K562 (cell line): ENCODE measurements around the gene SLC36A1. TPM values are rescaled to one million over a fixed set of nuclear protein-coding genes. Genes with fewer than 3 reads are reported as not detected.

ENCODE experiments used
- BDP1 ChIP-seq: IDR thresholded peaks from 3 replicates; pipeline ENCODE4 v1.6.1; 2011; ENCODE audit not compliant: insufficient read length, insufficient read depth
- BRD4 ChIP-seq: fragments of 200-600 bp; sonication (generic); IDR thresholded peaks from 2 replicates; pipeline ENCODE4 v1.6.1; 2017; ENCODE audit warnings: inconsistent platforms
- CHAMP1 ChIP-seq: fragments of 450-650 bp; IDR thresholded peaks from 2 replicates; pipeline ENCODE4 v1.6.1; 2016; ENCODE audit warnings: mild to moderate bottlenecking
- CHD1 ChIP-seq: fragments of 200-600 bp; sonication (generic); IDR thresholded peaks from one replicate; pipeline ENCODE4 v1.6.1; 2012; ENCODE audit warnings: mild to moderate bottlenecking, moderate library complexity, low read length, inconsistent platforms
- ELK3 ChIP-seq: fragments of 450-650 bp; formaldehyde crosslinking; IDR thresholded peaks from 2 replicates; pipeline ENCODE4 v1.4.0; 2020; ENCODE audit warnings: mild to moderate bottlenecking
- ESRRA ChIP-seq: fragments of 450-650 bp; IDR thresholded peaks from 2 replicates; pipeline ENCODE4 v1.6.1; 2014; ENCODE audit warnings: low read depth, mild to moderate bottlenecking, moderate library complexity, borderline replicate concordance
- HMG20B ChIP-seq: fragments of 250-450 bp; sonication (Bioruptor Pico); IDR thresholded peaks from 2 replicates; pipeline ENCODE4 v1.5.0; 2021; ENCODE audit warnings: mild to moderate bottlenecking
- MBD1 ChIP-seq: fragments of 250-450 bp; sonication (Bioruptor Pico); IDR thresholded peaks from 2 replicates; pipeline ENCODE4 v1.8.0; 2022; ENCODE audit warnings: inconsistent platforms
- MCM3 ChIP-seq: fragments of 450-650 bp; IDR thresholded peaks from 2 replicates; pipeline ENCODE4 v1.6.1; 2016
- MXD1 ChIP-seq: fragments of 250-450 bp; sonication (Bioruptor Pico); IDR thresholded peaks from 2 replicates; pipeline ENCODE4 v1.8.0; 2021; ENCODE audit warnings: borderline replicate concordance, mild to moderate bottlenecking, moderate library complexity; ENCODE audit not compliant: poor library complexity, severe bottlenecking
- NBN ChIP-seq: fragments of 450-650 bp; IDR thresholded peaks from 2 replicates; pipeline ENCODE4 v1.6.1; 2016; ENCODE audit warnings: low read depth, mild to moderate bottlenecking
- PHF21A ChIP-seq: fragments of 450-650 bp; IDR thresholded peaks from 2 replicates; pipeline ENCODE4 v1.6.1; 2017; ENCODE audit warnings: low read depth, borderline replicate concordance
- PRDM10 ChIP-seq: fragments of 450-650 bp; IDR thresholded peaks from 2 replicates; pipeline ENCODE4 v1.6.1; 2018; ENCODE audit not compliant: partially characterized antibody
- RAD21 ChIP-seq, 2 experiments: fragments of 250-450 bp in 1 of 2; fragments of 450-650 bp in 1 of 2; sonication (Bioruptor Pico) in 1 of 2; formaldehyde crosslinking in 1 of 2; IDR thresholded peaks in 1 of 2; conservative IDR thresholded peaks in 1 of 2; 2 replicates each; pipeline versions ENCODE4 v1.4.0 to v1.8.0; 2020 to 2022; ENCODE audit warnings: mild to moderate bottlenecking in 2 of 2, moderate library complexity in 1 of 2
- RBM34 ChIP-seq: fragments of 200-400 bp; formaldehyde crosslinking; IDR thresholded peaks from 2 replicates; pipeline ENCODE4 v1.6.1; 2018; ENCODE audit warnings: low read length, borderline replicate concordance; ENCODE audit not compliant: insufficient read depth
- SP2 ChIP-seq: IDR thresholded peaks from 2 replicates; pipeline ENCODE4 v1.6.1; 2011; ENCODE audit warnings: mild to moderate bottlenecking, low read depth, low read length, moderate library complexity; ENCODE audit not compliant: poor library complexity, severe bottlenecking; ENCODE audit errors: extremely low read depth
- STAG1 ChIP-seq: sonication (generic); formaldehyde crosslinking; IDR thresholded peaks from 2 replicates; pipeline ENCODE4 v1.5.0; 2020; ENCODE audit warnings: missing genetic modification reagents, borderline replicate concordance
- STAT5B ChIP-seq: fragments of 250-450 bp; sonication (Bioruptor Pico); IDR thresholded peaks from 2 replicates; pipeline ENCODE4 v1.8.0; 2021; ENCODE audit warnings: mild to moderate bottlenecking, inconsistent platforms
- U2AF1 ChIP-seq: fragments of 200-400 bp; formaldehyde crosslinking; optimal IDR thresholded peaks from 2 replicates; pipeline ENCODE3; 2017; ENCODE audit warnings: mild to moderate bottlenecking, low read depth, low read length, moderate library complexity
- polyA plus RNA-seq, 8 experiments: library from polyadenylated mRNA; depleted of rRNA in 4 of 8; stranded (reverse) in 5 of 8; unstranded in 3 of 8; fragments of >200 nt; fragmentation: Nextera tagmentation in 2 of 8; fragmentation: Illumina TruSeq in 1 of 8; extraction: Ambion mirVana in 2 of 8; extraction: Trizol in 1 of 8; gene quantifications; 2 replicates each; pipeline versions ENCODE4 v1.2.1 to v1.2.3, GENCODE V29; 2011 to 2014; ENCODE audit warnings: inconsistent platforms in 1 of 8, missing spikeins in 1 of 8
- total RNA-seq, 7 experiments: library from RNA; depleted of rRNA in 6 of 7; stranded (reverse); fragments of >200 nt in 6 of 7; fragmentation: Illumina TruSeq in 2 of 7; extraction: Trizol in 2 of 7; gene quantifications; 2 replicates each; pipeline versions ENCODE4 v1.2.1 to v1.2.3, GENCODE V29; 2011 to 2021; ENCODE audit warnings: low replicate concordance in 1 of 7

The SLC36A1 gene
- total and polyA plus RNA-seq, 9 of the 15 experiments (the other 6 are each of a cell fraction or from before 2014, with no cell fraction given): 1.6 to 8.4 (median 4.6) TPM

GRCh38 chr5:151523335-151523734 lies 75.9 kb downstream of the SLC36A1 start (continued):
- TF ChIP-seq CHAMP1 (no peak), HMG20B (CRISPR knock-in tag) (no peak), RAD21 (CRISPR knock-in tag; conservative IDR thresholded peaks at IDR 0.05 in 1 of 2, IDR thresholded peaks at IDR 0.05 in 1 of 2) (peak; percentile 66 to 85), U2AF1 (no peak), NBN (no peak), PHF21A (no peak), ESRRA (peak; percentile 96), CHD1 (no peak), MBD1 (CRISPR knock-in tag) (no peak), SP2 (no peak), ELK3 (no peak), MCM3 (no peak), STAT5B (CRISPR knock-in tag) (no peak), RBM34 (no peak), PRDM10 (no peak), BRD4 (no peak), BDP1 (no peak), MXD1 (CRISPR knock-in tag) (no peak), STAG1 (CRISPR knock-in tag) (peak; percentile 57; the same call in 1 of the 2 replicates)
